HepG2 (cell line): ENCODE data around the gene RNASE4. TPM values are rescaled to one million over a fixed set of nuclear protein-coding genes. Genes with fewer than 3 reads are reported as not detected.

ENCODE experiments used
- ASH2L ChIP-seq: fragments of 300-600, 200-600 bp; sonication (generic); IDR thresholded peaks from 2 replicates; pipeline ENCODE4 v1.7.0; 2017; ENCODE audit warnings: low read depth, mild to moderate bottlenecking, moderate library complexity, mixed read lengths, low read length; ENCODE audit not compliant: insufficient read length
- FLYWCH1 ChIP-seq: sonication (generic); formaldehyde crosslinking; IDR thresholded peaks from 2 replicates; pipeline ENCODE4 v1.8.1; 2023; ENCODE audit warnings: mild to moderate bottlenecking, missing genetic modification reagents
- MAZ ChIP-seq, 2 experiments: sonication (generic) in 1 of 2; formaldehyde crosslinking in 1 of 2; IDR thresholded peaks; 2 replicates each; pipeline versions ENCODE4 v1.5.0 to v1.6.1; 2012 to 2020; ENCODE audit warnings: low read depth in 2 of 2, mild to moderate bottlenecking in 2 of 2, borderline replicate concordance in 1 of 2, improper control_type of control experiment in 1 of 2, low read length in 1 of 2, missing genetic modification reagents in 1 of 2, moderate library complexity in 1 of 2
- PLRG1 ChIP-seq: fragments of 450-650 bp; conservative IDR thresholded peaks from 2 replicates; pipeline ENCODE4 v1.6.1; 2016
- PRMT3 ChIP-seq: sonication (generic); formaldehyde crosslinking; IDR thresholded peaks from 2 replicates; pipeline ENCODE4 v1.8.1; 2022; ENCODE audit warnings: low read depth, mild to moderate bottlenecking, moderate library complexity, missing genetic modification reagents, borderline replicate concordance
- SOX13 ChIP-seq, 3 experiments: fragments of 450-650 bp in 1 of 3; sonication (generic) in 1 of 3; formaldehyde crosslinking in 1 of 3; IDR thresholded peaks in 2 of 3; conservative IDR thresholded peaks in 1 of 3; 2 replicates each; pipeline versions ENCODE4 v1.5.0 to v1.6.1; 2016 to 2020; ENCODE audit warnings: antibody characterized with exemption in 1 of 3, mild to moderate bottlenecking in 1 of 3, missing compliant biosample characterization in 1 of 3, missing genetic modification reagents in 1 of 3, moderate library complexity in 1 of 3
- SOX5 ChIP-seq: IDR thresholded peaks from 2 replicates; pipeline ENCODE4 v1.6.1; 2016; ENCODE audit warnings: borderline replicate concordance
- ZNF607 ChIP-seq: sonication (generic); formaldehyde crosslinking; IDR thresholded peaks from 2 replicates; pipeline ENCODE4 v1.5.1; 2020; ENCODE audit warnings: missing genetic modification reagents, mild to moderate bottlenecking, borderline replicate concordance
- ZNF644 ChIP-seq: IDR thresholded peaks from 2 replicates; pipeline ENCODE4 v1.6.1; 2016; ENCODE audit warnings: low read depth
- ZNF652 ChIP-seq: IDR thresholded peaks from 2 replicates; pipeline ENCODE4 v1.6.1; 2016; ENCODE audit warnings: low read depth, borderline replicate concordance
- ZNF737 ChIP-seq: sonication (generic); formaldehyde crosslinking; IDR thresholded peaks from 2 replicates; pipeline ENCODE4 v1.5.0; 2020; ENCODE audit warnings: missing genetic modification reagents, mild to moderate bottlenecking, borderline replicate concordance
- ZNF749 ChIP-seq: sonication (generic); formaldehyde crosslinking; IDR thresholded peaks from 2 replicates; pipeline ENCODE4 v1.8.0; 2022; ENCODE audit warnings: mild to moderate bottlenecking, missing genetic modification reagents, moderate library complexity, borderline replicate concordance
- ZNF75D ChIP-seq: sonication (generic); formaldehyde crosslinking; IDR thresholded peaks from 2 replicates; pipeline ENCODE4 v1.8.1; 2023; ENCODE audit warnings: missing genetic modification reagents, mild to moderate bottlenecking, borderline replicate concordance
- polyA plus RNA-seq, 8 experiments: library from polyadenylated mRNA; depleted of rRNA in 3 of 8; stranded (reverse) in 7 of 8; unstranded in 1 of 8; fragments of >200 nt; fragmentation: Illumina TruSeq in 4 of 8; extraction: Trizol in 4 of 8; gene quantifications; 2 replicates each; pipeline versions ENCODE4 v1.2.1 to v1.2.3, GENCODE V29; 2011 to 2016; ENCODE audit warnings: low read depth in 4 of 8, missing spikeins in 1 of 8, mixed read lengths in 1 of 8; ENCODE audit not compliant: insufficient read depth in 1 of 8
- total RNA-seq, 5 experiments: library from RNA; depleted of rRNA; stranded (reverse); fragments of >200 nt; fragmentation: Illumina TruSeq; extraction: Trizol; gene quantifications; 2 replicates each; pipeline ENCODE4 v1.2.3, GENCODE V29; 2016; ENCODE audit warnings: low read depth in 1 of 5
- TF ChIP-seq, protein P1 (sequence below): sonication (generic); formaldehyde crosslinking; IDR thresholded peaks from 2 replicates; pipeline ENCODE4 v1.4.0; 2020; ENCODE audit warnings: missing genetic modification reagents
- TF ChIP-seq, protein P2 (sequence below): sonication (generic); formaldehyde crosslinking; IDR thresholded peaks from 2 replicates; pipeline ENCODE4 v1.5.0; 2020; ENCODE audit warnings: missing genetic modification reagents
- TF ChIP-seq, protein P3 (sequence below): sonication (generic); formaldehyde crosslinking; conservative IDR thresholded peaks from 2 replicates; pipeline ENCODE4 v1.4.0; 2020; ENCODE audit warnings: missing genetic modification reagents
- TF ChIP-seq, protein P4 (sequence below): sonication (generic); formaldehyde crosslinking; IDR thresholded peaks from 2 replicates; pipeline ENCODE4 v1.5.0; 2020; ENCODE audit warnings: mild to moderate bottlenecking, missing genetic modification reagents
- TF ChIP-seq, protein P5 (sequence below): sonication (generic); formaldehyde crosslinking; IDR thresholded peaks from 2 replicates; pipeline ENCODE4 v1.4.0; 2020; ENCODE audit warnings: missing genetic modification reagents, borderline replicate concordance

The RNASE4 gene
- total and polyA plus RNA-seq, 2 of the 13 experiments (the other 11 are each of a cell fraction or from before 2014, with no cell fraction given), result 109 to 983 TPM

DNA sequence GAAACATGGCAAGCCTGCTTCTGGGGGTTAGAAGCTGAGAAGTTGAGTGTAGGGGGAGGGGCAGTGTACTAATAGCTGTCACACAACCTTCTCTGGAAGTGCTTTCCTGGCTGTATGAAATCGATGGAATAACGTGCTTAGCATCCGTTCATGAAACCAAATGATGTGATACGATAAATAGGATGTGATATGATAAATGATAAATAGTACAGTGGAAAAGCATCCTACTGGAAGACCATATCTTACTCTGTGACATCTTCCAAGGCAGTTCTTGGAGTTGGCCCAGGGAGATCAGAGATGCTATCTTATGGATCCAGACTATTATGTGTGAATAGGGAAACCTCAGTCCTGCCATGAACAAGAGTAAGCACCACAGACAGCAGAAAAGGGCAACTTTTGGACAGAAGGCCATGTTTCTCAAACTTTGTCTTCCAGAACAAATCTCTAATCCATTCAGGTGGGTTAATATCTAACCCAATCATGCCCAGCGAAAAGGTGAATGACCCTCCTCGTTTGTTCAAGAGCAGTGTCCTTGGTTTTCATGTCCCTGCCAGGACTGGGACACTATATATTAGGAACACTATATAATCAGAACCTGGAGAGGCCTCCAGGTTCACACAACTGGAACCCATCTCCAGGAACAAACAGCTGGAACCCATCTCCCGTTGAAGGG is 3.9 kb downstream of the RNASE4 start, which contains the start of gene ANG (continued):
- TF ChIP-seq, protein P1, sequence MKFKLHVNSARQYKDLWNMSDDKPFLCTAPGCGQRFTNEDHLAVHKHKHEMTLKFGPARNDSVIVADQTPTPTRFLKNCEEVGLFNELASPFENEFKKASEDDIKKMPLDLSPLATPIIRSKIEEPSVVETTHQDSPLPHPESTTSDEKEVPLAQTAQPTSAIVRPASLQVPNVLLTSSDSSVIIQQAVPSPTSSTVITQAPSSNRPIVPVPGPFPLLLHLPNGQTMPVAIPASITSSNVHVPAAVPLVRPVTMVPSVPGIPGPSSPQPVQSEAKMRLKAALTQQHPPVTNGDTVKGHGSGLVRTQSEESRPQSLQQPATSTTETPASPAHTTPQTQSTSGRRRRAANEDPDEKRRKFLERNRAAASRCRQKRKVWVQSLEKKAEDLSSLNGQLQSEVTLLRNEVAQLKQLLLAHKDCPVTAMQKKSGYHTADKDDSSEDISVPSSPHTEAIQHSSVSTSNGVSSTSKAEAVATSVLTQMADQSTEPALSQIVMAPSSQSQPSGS (CRISPR knock-in tag), result peak; percentile 17; the same call in 1 of the 2 replicates
- no peak; the same call in 1 of the 2 replicates for TF ChIP-seq SOX13 (IDR thresholded peaks at IDR 0.05)
- peak in 1 of 2 experiments; percentile 80; a peak in 1 of 4 replicates for TF ChIP-seq SOX13 (CRISPR knock-in tag; conservative IDR thresholded peaks at IDR 0.05 in 1 of 2, IDR thresholded peaks at IDR 0.05 in 1 of 2)
- TF ChIP-seq ZNF749, result no peak
- no peak for TF ChIP-seq MAZ (IDR thresholded peaks at IDR 0.05; ENCODE audit: borderline replicate concordance, low read depth, low read length)
- no peak; the same call in 1 of the 2 replicates for TF ChIP-seq MAZ (CRISPR knock-in tag; IDR thresholded peaks at IDR 0.05; ENCODE audit: low read depth)
- no peak for TF ChIP-seq PRMT3 (CRISPR knock-in tag)
- TF ChIP-seq ZNF75D, result no peak
- no peak for TF ChIP-seq ZNF644
- peak; percentile 40; the same call in 1 of the 2 replicates for TF ChIP-seq SOX5 (CRISPR knock-in tag)
- TF ChIP-seq ASH2L, result no peak
- TF ChIP-seq, protein P2, sequence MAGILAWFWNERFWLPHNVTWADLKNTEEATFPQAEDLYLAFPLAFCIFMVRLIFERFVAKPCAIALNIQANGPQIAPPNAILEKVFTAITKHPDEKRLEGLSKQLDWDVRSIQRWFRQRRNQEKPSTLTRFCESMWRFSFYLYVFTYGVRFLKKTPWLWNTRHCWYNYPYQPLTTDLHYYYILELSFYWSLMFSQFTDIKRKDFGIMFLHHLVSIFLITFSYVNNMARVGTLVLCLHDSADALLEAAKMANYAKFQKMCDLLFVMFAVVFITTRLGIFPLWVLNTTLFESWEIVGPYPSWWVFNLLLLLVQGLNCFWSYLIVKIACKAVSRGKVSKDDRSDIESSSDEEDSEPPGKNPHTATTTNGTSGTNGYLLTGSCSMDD (CRISPR knock-in tag), result no peak
- no peak for TF ChIP-seq FLYWCH1 (CRISPR knock-in tag)
- no peak for TF ChIP-seq PLRG1
- TF ChIP-seq ZNF652 (CRISPR knock-in tag), result 0 out of 2 replicates have a peak, but pooled peaks have one; percentile 7
- TF ChIP-seq ZNF607 (CRISPR knock-in tag), result no peak
- TF ChIP-seq, protein P3, sequence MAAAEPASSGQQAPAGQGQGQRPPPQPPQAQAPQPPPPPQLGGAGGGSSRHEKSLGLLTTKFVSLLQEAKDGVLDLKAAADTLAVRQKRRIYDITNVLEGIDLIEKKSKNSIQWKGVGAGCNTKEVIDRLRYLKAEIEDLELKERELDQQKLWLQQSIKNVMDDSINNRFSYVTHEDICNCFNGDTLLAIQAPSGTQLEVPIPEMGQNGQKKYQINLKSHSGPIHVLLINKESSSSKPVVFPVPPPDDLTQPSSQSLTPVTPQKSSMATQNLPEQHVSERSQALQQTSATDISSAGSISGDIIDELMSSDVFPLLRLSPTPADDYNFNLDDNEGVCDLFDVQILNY (CRISPR knock-in tag), result no peak
- no peak for TF ChIP-seq ZNF737 (CRISPR knock-in tag)
- TF ChIP-seq, protein P4, sequence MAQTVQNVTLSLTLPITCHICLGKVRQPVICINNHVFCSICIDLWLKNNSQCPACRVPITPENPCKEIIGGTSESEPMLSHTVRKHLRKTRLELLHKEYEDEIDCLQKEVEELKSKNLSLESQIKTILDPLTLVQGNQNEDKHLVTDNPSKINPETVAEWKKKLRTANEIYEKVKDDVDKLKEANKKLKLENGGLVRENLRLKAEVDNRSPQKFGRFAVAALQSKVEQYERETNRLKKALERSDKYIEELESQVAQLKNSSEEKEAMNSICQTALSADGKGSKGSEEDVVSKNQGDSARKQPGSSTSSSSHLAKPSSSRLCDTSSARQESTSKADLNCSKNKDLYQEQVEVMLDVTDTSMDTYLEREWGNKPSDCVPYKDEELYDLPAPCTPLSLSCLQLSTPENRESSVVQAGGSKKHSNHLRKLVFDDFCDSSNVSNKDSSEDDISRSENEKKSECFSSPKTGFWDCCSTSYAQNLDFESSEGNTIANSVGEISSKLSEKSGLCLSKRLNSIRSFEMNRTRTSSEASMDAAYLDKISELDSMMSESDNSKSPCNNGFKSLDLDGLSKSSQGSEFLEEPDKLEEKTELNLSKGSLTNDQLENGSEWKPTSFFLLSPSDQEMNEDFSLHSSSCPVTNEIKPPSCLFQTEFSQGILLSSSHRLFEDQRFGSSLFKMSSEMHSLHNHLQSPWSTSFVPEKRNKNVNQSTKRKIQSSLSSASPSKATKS, result 0 out of 2 replicates have a peak, but pooled peaks have one; percentile 63
- TF ChIP-seq, protein P5, sequence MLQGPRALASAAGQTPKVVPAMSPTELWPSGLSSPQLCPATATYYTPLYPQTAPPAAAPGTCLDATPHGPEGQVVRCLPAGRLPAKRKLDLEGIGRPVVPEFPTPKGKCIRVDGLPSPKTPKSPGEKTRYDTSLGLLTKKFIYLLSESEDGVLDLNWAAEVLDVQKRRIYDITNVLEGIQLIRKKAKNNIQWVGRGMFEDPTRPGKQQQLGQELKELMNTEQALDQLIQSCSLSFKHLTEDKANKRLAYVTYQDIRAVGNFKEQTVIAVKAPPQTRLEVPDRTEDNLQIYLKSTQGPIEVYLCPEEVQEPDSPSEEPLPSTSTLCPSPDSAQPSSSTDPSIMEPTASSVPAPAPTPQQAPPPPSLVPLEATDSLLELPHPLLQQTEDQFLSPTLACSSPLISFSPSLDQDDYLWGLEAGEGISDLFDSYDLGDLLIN (CRISPR knock-in tag), result no peak
